IPS-20b (cell line): ENCODE results near the gene CDRT15L2.
"Not testable (repeated sequence)": the region's sequence is repeated elsewhere in the genome, so short reads cannot be mapped to it uniquely, and the experiment has no call there.

Experiments
- H3K27ac ChIP-seq: one replicate; pipeline ENCODE4 v1.5.1; 2013; ENCODE audit warnings: low read length
- H3K27me3 ChIP-seq: 2 replicates; pipeline ENCODE4 v1.6.1; 2013; ENCODE audit warnings: mild to moderate bottlenecking, low read length, inconsistent platforms; ENCODE audit not compliant: insufficient read depth
- H3K36me3 ChIP-seq: 2 replicates; pipeline ENCODE4 v1.6.1; 2013; ENCODE audit warnings: low read depth, mild to moderate bottlenecking, inconsistent platforms, low read length, moderate library complexity; ENCODE audit not compliant: insufficient read depth
- H3K4me1 ChIP-seq: 2 replicates; pipeline ENCODE4 v1.6.1; 2013; ENCODE audit warnings: mild to moderate bottlenecking, control low read depth, inconsistent platforms, low read length, moderate library complexity; ENCODE audit not compliant: insufficient read depth
- H3K4me3 ChIP-seq: 2 replicates; pipeline ENCODE4 v1.5.1; 2013; ENCODE audit warnings: mild to moderate bottlenecking, low read length, inconsistent platforms
- H3K9ac ChIP-seq: 2 replicates; pipeline ENCODE4 v1.6.1; 2013; ENCODE audit warnings: low read depth, mild to moderate bottlenecking, inconsistent platforms, low read length, moderate library complexity
- H3K9me3 ChIP-seq: 2 replicates; pipeline ENCODE4 v1.6.1; 2013; ENCODE audit warnings: mild to moderate bottlenecking, low read depth, low read length, inconsistent platforms; ENCODE audit not compliant: insufficient read depth

The CDRT15L2 gene

GRCh38 chr17:20579424-20579823 is at the start of gene CDRT15L2:
CDRT15L2 (plus strand) TSS chr17:20579724; CDS start chr17:20579744, 20 bp downstream.
- H3K27ac ChIP-seq, H3K4me1 ChIP-seq, H3K27me3 ChIP-seq, H3K9ac ChIP-seq, H3K4me3 ChIP-seq, H3K36me3 ChIP-seq, H3K9me3 ChIP-seq: not testable (repeated sequence)

- peak overlapping the region; percentile 23; the same call in 1 of the 2 replicates for H3K4me3 ChIP-seq
- not testable (repeated sequence) for H3K4me1 ChIP-seq, H3K27ac ChIP-seq, H3K27me3 ChIP-seq, H3K36me3 ChIP-seq, H3K9me3 ChIP-seq, H3K9ac ChIP-seq
Measured at GRCh38 chr17:20530104-20530503, 49.4 kb upstream of the CDRT15L2 start.

GRCh38 chr17:20532544-20533090 is 46.9 kb upstream of the CDRT15L2 start:
- peak overlapping the region; percentile 91 for H3K27ac ChIP-seq
- H3K4me3 ChIP-seq = peak overlapping the region; percentile 77

GRCh38 chr17:20533206-20533605 is 46.3 kb upstream of the CDRT15L2 start:
- H3K36me3 ChIP-seq, H3K4me1 ChIP-seq, H3K9me3 ChIP-seq, H3K27me3 ChIP-seq: not testable (repeated sequence)
- H3K4me3 ChIP-seq = peak overlapping the region; percentile 77
- H3K27ac ChIP-seq = peak overlapping the region; percentile 91
- H3K9ac ChIP-seq = peak overlapping the region; percentile 91; the same call in 1 of the 2 replicates

More at GRCh38 chr17:20532544-20533090, 46.9 kb upstream of the CDRT15L2 start:
- peak overlapping the region; percentile 91; the same call in 1 of the 2 replicates for H3K9ac ChIP-seq
- not testable (repeated sequence) for H3K36me3 ChIP-seq, H3K4me1 ChIP-seq, H3K9me3 ChIP-seq, H3K27me3 ChIP-seq

GRCh38 chr17:20534711-20535550 is 44.6 kb upstream of the CDRT15L2 start:
- H3K4me3 ChIP-seq, H3K4me1 ChIP-seq, H3K9ac ChIP-seq, H3K27ac ChIP-seq, H3K27me3 ChIP-seq, H3K9me3 ChIP-seq, H3K36me3 ChIP-seq: not testable (repeated sequence)

GRCh38 chr17:20540414-20540813 is 39.1 kb upstream of the CDRT15L2 start:
- not testable (repeated sequence) for H3K9me3 ChIP-seq, H3K27me3 ChIP-seq, H3K4me3 ChIP-seq, H3K4me1 ChIP-seq, H3K9ac ChIP-seq, H3K27ac ChIP-seq, H3K36me3 ChIP-seq

GRCh38 chr17:20540865-20541264 is 38.7 kb upstream of the CDRT15L2 start:
- not testable (repeated sequence) for H3K4me3 ChIP-seq, H3K4me1 ChIP-seq, H3K36me3 ChIP-seq, H3K27ac ChIP-seq, H3K9me3 ChIP-seq, H3K9ac ChIP-seq, H3K27me3 ChIP-seq

- not testable (repeated sequence) for H3K27ac ChIP-seq, H3K27me3 ChIP-seq, H3K9me3 ChIP-seq, H3K9ac ChIP-seq, H3K4me1 ChIP-seq, H3K4me3 ChIP-seq, H3K36me3 ChIP-seq
Measured at GRCh38 chr17:20541853-20542546, 37.5 kb upstream of the CDRT15L2 start.

GRCh38 chr17:20547923-20548322 is 31.6 kb upstream of the CDRT15L2 start:
- not testable (repeated sequence) for H3K9me3 ChIP-seq, H3K4me3 ChIP-seq

GRCh38 chr17:20552920-20553319 is 26.6 kb upstream of the CDRT15L2 start:
- H3K36me3 ChIP-seq, H3K4me1 ChIP-seq, H3K9me3 ChIP-seq, H3K4me3 ChIP-seq, H3K27ac ChIP-seq, H3K9ac ChIP-seq, H3K27me3 ChIP-seq: not testable (repeated sequence)

More at GRCh38 chr17:20547923-20548322, 31.6 kb upstream of the CDRT15L2 start:
- not testable (repeated sequence) for H3K27me3 ChIP-seq, H3K9ac ChIP-seq, H3K36me3 ChIP-seq, H3K4me1 ChIP-seq, H3K27ac ChIP-seq

GRCh38 chr17:20554728-20555127 is 24.8 kb upstream of the CDRT15L2 start:
- H3K27ac ChIP-seq, H3K9ac ChIP-seq, H3K4me1 ChIP-seq, H3K27me3 ChIP-seq, H3K4me3 ChIP-seq, H3K36me3 ChIP-seq, H3K9me3 ChIP-seq: not testable (repeated sequence)
